Stimulated activated CD8-positive, alpha-beta memory T cell treated with anti-CD3 and anti-CD28 coated beads, Interleukin-4, amount 100 ng/mL, for 24 hours (primary cell): ENCODE results near the gene NR2E1.

Source experiments
- DNase-seq: peaks from one replicate; pipeline ENCODE4 v3.0.0-alpha.2; 2020; ENCODE audit warnings: low read depth

NR2E1 gene

GRCh38 chr6:108165714-108166663, at the start of gene NR2E1:
TSS of gene NR2E1 (plus strand) at chr6:108166022. CDS start at chr6:108166766, 744 bp downstream.
- DNase-seq: no peak

DNA sequence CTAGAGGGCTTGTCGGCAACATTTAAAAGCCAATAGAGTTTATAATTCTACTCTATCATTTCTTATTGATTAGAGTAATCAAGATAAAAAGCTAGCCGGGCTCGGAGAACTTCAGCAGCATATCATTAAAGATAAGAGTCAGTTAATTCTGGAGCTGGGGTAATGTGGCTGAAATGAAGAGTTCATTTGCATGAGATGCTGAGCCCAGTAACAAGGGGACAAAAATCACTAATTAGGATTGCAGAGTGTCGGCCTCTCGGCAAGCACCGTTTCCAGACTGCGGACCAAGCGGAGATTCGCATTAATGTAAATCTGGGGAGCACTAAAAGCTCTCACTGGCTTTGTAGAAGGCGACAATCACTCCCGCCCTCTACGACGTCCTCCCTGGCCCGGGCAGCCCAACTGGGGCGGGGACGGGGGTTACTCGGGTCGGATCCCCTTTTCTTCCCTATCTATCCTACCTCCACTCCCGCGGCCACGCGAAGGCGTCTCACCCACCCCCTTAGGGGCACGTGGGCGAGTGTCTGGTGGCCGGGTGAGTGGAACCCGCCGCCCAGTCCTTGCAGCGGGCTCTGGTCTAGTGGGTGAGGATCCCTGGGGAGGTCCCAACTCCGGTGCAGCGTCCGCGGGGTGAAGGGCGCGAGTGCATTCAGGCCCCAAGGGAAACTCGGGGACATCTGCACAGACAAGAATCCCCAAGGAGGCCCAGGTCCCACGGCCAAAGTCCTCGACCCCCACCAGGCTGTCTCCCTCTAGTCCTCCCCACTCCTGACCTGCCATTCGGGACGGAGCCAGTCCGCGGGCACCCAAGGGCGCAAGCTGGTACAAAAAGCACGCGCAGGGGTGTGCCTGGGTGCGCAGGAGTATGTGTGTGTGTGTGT, 49.0 kb upstream of the NR2E1 start:
- no peak for DNase-seq

- DNase-seq: no peak
Measured at GRCh38 chr6:108117427-108118358, 48.1 kb upstream of the NR2E1 start.

- DNase-seq: no peak
Measured at GRCh38 chr6:108118359-108118724, 47.5 kb upstream of the NR2E1 start.

GRCh38 chr6:108118810-108119768, 46.7 kb upstream of the NR2E1 start:
- no peak for DNase-seq

- no peak for DNase-seq
Measured at GRCh38 chr6:108119769-108120141, 46.1 kb upstream of the NR2E1 start.

DNA sequence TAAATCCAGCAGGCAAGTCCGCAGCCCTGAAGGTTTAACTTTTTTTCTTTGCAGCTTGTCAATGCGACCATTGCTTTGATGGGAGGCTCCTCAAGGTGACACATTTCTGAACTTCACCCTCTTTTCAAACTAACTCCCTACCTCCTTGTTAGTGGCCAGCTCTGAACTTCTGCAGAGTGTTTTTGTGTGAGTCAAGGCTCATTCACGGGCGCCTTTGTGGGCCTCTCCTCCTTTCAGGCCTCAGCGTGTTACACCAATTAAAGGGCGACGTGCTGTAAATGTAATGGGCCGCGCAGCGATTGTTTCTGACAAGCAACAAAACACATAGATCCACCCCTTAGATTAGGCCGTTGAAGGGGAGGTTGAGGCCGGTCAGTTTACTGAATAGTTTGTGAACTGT, 45.5 kb upstream of the NR2E1 start:
- no peak for DNase-seq

DNA sequence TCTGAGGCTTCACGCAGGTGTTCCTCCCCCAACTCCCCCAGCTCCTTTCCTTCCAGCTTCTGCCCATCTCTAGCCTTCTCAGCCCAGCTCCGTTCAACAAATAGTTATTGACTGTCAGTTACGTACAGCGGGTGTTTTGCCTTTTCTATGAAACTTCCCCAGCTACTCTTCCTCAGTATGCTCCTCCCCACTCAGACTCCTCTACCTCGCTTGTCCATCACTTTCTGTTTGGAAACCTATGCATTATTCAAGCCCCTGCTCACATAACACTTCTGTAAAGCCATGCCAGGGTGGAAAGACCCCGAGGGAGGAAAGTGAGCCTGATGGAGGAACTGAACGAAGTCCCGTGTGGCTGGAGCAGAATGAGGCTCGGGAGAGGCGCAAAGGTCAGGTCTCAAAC, 44.2 kb upstream of the NR2E1 start:
- DNase-seq: no peak

- DNase-seq: no peak
Measured at GRCh38 chr6:108123481-108123929, 42.3 kb upstream of the NR2E1 start.

DNA sequence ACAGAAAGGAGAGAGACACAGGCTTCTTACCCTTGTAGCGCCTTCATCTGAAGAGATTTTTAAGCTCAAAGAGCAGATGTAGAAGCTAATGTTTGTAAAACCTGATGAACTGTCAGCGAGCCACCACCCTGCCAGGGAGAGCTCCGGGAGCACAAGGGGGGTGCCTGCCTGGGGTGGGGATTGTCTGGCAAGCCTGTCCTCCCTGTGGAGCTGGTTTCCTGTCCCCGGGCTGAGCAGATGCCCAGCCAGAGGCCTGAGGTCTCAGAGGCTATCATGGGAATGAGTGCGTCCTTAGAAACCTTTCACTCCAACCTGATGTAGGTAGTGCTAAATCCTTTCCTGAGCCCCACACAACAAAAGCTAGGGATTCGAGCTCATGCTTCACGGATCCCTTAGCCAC, 41.9 kb upstream of the NR2E1 start:
- DNase-seq: no peak

DNA sequence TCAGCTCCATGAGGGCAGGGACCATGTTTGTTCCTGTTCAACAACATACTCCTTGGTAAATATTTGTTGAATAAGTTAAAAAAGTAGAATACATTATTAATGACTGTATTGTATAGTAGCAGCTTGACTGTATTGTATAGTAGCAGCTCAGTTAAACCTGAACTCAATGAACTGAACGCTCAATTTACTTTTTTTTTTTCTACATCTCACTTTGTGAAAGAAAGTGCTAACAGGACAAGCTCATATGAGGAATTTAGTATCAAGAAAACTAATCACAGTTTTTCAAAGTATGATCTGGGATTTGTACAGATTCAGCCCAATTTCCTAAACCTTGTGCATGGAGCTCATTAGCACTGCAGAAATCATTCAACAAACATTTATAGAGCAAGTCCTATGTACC, 38.8 kb upstream of the NR2E1 start:
- no peak for DNase-seq

DNA sequence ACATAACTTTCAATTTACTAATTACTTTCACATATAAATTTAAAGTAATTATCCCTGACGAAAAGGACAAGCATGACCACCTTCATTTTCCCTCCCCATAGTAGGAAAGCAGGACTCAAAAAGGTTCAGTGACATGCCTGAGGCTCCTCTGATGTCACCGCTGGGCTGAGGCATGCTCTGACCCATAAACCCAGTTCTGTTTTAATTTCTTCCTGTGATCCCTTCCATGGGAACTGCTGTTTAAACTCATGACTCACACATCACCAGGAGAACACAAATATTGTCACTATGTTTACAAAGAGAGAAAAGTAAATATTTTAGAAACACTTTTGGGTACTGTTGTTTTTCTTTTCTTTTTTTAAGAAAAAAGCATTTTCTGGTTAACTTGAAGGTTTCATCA, 38.0 kb upstream of the NR2E1 start:
- DNase-seq: no peak

DNA sequence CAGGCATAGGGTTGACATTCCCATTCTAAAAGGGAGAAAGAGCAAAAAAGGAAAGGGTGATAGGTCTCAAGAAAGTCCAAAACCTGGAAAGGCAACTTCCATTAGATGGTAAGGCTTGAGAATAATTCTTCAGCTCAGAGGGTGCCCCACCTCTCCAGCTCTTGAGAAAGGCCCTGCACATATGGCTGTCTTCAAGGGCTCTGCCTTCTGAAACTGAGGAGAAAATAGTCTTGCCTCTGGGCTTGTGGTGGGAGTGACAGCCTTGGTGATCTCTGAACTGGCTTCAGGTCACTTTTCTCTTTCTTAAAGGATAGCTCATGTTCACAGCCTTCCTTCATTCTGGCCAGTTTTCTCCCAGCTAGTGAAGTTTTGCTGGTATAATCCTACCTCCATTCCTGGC, 35.6 kb upstream of the NR2E1 start:
- DNase-seq: no peak

- no peak for DNase-seq
Measured at GRCh38 chr6:108132863-108133262, 33.0 kb upstream of the NR2E1 start.

DNA sequence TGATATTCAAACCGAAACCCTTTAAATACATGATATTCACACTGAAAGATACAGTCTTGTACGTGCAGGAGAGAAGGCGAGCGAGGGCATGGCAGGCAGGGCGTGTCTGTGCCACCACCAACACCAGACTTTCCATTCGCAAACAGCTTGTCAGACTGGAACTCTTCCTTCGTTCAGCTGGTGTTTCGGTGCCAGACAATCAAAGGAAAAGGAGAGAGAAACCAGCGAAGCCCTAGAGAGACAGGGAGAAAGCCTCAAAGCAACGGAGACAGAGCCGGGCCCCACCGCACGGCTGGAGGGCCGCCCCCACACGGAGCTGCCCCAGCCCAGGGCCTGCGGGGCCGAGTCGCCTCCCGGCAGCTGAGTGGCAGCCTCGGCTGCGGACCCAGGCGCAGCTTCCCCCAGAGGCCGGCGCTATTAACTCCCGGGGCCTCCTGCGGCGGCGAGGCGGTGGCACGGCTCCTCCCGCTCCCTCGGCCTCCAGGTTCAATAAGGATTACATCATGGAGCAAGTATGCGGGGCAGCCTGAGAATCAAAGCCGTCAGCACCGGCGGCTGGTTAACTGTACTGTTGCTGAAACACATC, 32.1 kb upstream of the NR2E1 start:
- DNase-seq: no peak

- no peak for DNase-seq
Measured at GRCh38 chr6:108134213-108134970, 31.4 kb upstream of the NR2E1 start.

DNA sequence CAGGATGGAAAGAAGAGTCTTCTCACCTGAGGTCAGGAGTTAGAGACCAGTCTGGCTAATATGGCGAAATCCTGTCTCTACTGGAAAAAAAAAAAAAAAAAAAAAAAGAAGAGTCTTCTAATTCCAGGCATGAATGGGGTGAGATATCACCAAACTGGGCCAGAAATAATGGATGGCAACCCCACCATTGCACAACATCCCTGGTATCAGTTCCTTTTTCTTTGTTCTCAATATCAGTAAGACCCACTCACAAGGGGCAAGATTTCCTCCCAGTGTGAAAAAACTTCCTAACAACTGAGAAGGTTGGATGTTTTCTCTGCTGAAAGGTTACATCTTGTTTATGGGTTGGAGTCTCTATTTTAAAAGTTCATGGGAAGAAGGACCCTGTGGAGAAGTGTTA, 23.6 kb upstream of the NR2E1 start:
- DNase-seq: no peak

- no peak for DNase-seq
Measured at GRCh38 chr6:108145639-108146038, 20.2 kb upstream of the NR2E1 start.

DNA sequence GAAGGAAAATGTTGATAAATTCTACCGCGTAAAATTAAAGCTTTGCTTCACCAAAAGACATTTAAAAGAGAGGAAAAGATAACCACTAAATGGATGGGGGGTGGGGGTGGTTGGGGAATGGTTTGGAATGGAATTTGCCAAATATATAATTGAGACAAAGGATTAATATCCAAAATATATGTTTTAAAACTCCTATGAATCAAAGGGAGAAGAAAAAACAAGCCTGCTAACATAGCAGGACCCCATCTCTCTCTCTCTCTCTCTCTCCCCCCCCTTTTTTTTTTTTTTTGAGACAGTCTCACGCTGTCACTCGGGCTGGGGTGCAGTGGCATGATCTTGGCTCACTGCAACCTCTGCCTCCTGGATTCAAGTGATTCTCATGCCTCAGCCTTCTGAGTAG, 13.4 kb upstream of the NR2E1 start:
- DNase-seq: no peak
